Mesendoderm (in vitro differentiated cells): Measurements from ENCODE around the gene TUBA3C.

Experiments used
- DNase-seq: peaks from one replicate; pipeline ENCODE4 v3.0.0; 2013
- H2AK5ac ChIP-seq: 2 replicates; pipeline ENCODE4 v1.6.1; 2013; ENCODE audit warnings: low read length, inconsistent platforms
- H2BK120ac ChIP-seq: 2 replicates; pipeline ENCODE4 v1.6.1; 2013; ENCODE audit warnings: low read depth, mild to moderate bottlenecking, low read length, moderate library complexity, mixed read lengths
- H2BK15ac ChIP-seq: replicated peaks from 2 replicates; pipeline ENCODE4 v1.6.1; 2013; ENCODE audit warnings: low read depth, mild to moderate bottlenecking, moderate library complexity
- H2BK5ac ChIP-seq: 2 replicates; pipeline ENCODE4 v1.6.1; 2013; ENCODE audit warnings: low read length, inconsistent platforms
- H3K18ac ChIP-seq: 2 replicates; pipeline ENCODE4 v1.6.1; 2013; ENCODE audit warnings: mild to moderate bottlenecking, low read length, mixed read lengths
- H3K23ac ChIP-seq: one replicate; pipeline ENCODE4 v1.6.1; 2013; ENCODE audit warnings: low read length
- H3K27ac ChIP-seq: 2 replicates; pipeline ENCODE4 v1.5.1; 2013; ENCODE audit warnings: low read depth, mild to moderate bottlenecking, inconsistent platforms, low read length, moderate library complexity
- H3K27me3 ChIP-seq: 2 replicates; pipeline ENCODE4 v1.6.1; 2013; ENCODE audit warnings: low read length, control low read depth, mild to moderate bottlenecking, inconsistent platforms; ENCODE audit not compliant: insufficient read depth, poor library complexity
- H3K36me3 ChIP-seq: 2 replicates; pipeline ENCODE4 v1.6.1; 2013; ENCODE audit warnings: low read length, inconsistent platforms; ENCODE audit not compliant: control insufficient read depth, insufficient read depth
- H3K4ac ChIP-seq: one replicate; pipeline ENCODE4 v1.6.1; 2013; ENCODE audit warnings: low read depth, mild to moderate bottlenecking, low read length, moderate library complexity
- H3K4me1 ChIP-seq: 2 replicates; pipeline ENCODE4 v1.6.1; 2013; ENCODE audit warnings: low read depth, low read length, inconsistent platforms; ENCODE audit not compliant: control insufficient read depth
- H3K4me2 ChIP-seq: 2 replicates; pipeline ENCODE4 v1.6.1; 2013; ENCODE audit warnings: low read length
- H3K4me3 ChIP-seq: 2 replicates; pipeline ENCODE4 v1.5.1; 2013; ENCODE audit warnings: mild to moderate bottlenecking, low read length
- H3K56ac ChIP-seq: one replicate; pipeline ENCODE4 v1.6.1; 2013; ENCODE audit warnings: low read length
- H3K79me1 ChIP-seq: 2 replicates; pipeline ENCODE4 v1.6.1; 2013; ENCODE audit warnings: low read length, inconsistent platforms
- H3K79me2 ChIP-seq: 2 replicates; pipeline ENCODE4 v1.6.1; 2013; ENCODE audit warnings: mild to moderate bottlenecking, low read length; ENCODE audit not compliant: control insufficient read depth, insufficient read depth
- H3K9ac ChIP-seq: 2 replicates; pipeline ENCODE4 v1.6.1; 2013; ENCODE audit warnings: low read length, inconsistent platforms
- H4K5ac ChIP-seq: one replicate; pipeline ENCODE4 v1.6.1; 2013; ENCODE audit warnings: low read length
- H4K8ac ChIP-seq: one replicate; pipeline ENCODE4 v1.6.1; 2013; ENCODE audit warnings: low read depth, mild to moderate bottlenecking, control low read depth, low read length, moderate library complexity
- WGBS: extraction: QIAGEN DNeasy Blood & Tissue Kit; methylation state at CpG from one replicate; pipeline ENCODE4 v1.1.7; 2013; ENCODE audit warnings: low lambda C conversion rate, missing lambda C conversion rate; ENCODE audit not compliant: insufficient coverage; ENCODE audit errors: extremely low coverage; 5-methylcytosine and 5-hydroxymethylcytosine counted together

TUBA3C gene

DNA sequence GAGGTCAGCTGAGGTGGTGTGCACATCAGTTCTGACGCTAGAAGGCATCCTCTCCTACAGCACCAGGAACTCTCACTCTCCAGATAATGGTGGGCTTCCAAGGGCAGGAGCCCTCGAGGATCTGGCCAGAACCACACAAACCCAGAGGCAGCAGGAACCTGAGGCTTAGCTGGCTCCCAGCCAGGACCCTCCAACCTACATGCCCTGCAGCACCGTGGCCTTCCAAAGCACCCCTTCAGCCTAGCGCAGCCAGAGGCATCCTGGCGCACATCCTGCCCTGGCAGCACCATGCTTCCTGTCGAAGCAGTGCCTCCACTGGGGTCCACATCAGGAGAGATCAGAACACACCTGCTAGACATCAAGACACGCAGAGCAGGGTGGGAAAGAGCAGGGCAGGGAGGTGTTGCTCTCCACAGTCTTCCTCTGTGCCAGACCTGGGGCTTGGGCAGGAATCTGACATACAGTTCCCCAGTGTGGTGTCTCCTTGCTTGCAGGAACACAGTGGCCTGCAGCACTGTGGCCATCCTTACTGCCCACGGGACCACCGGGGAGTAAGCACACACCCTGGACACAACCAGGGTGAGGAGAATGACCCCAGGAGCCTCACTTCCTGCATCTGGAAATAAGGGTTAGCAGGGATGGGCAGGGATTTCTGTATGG lies 21.7 kb downstream of the TUBA3C start:
- no peak for DNase-seq
- no peak overlapping the region for H3K27ac ChIP-seq
- no peak overlapping the region for H3K9ac ChIP-seq
- WGBS: no CpG with 5 or more reads among the region's 9 CpGs
- no peaks in the 10 kb centered on the region for H3K27me3 ChIP-seq
- H3K4me1 ChIP-seq: no peaks in the 10 kb centered on the region
- H2AK5ac ChIP-seq: no peak overlapping the region
- H3K18ac ChIP-seq: no peak overlapping the region
- H3K56ac ChIP-seq: no peak overlapping the region
- no peak overlapping the region for H3K4ac ChIP-seq
- no peak overlapping the region for H3K4me3 ChIP-seq
- H3K23ac ChIP-seq: no peak overlapping the region
- no peak overlapping the region for H2BK5ac ChIP-seq
- no peak overlapping the region for H4K8ac ChIP-seq
- no peak overlapping the region for H4K5ac ChIP-seq
- no peaks in the 10 kb centered on the region for H3K36me3 ChIP-seq
- H3K79me2 ChIP-seq: no peaks in the 10 kb centered on the region
- H3K4me2 ChIP-seq: no peak overlapping the region
- H2BK15ac ChIP-seq: no peak overlapping the region
- no peak overlapping the region for H2BK120ac ChIP-seq
- no peaks in the 10 kb centered on the region for H3K79me1 ChIP-seq

DNA sequence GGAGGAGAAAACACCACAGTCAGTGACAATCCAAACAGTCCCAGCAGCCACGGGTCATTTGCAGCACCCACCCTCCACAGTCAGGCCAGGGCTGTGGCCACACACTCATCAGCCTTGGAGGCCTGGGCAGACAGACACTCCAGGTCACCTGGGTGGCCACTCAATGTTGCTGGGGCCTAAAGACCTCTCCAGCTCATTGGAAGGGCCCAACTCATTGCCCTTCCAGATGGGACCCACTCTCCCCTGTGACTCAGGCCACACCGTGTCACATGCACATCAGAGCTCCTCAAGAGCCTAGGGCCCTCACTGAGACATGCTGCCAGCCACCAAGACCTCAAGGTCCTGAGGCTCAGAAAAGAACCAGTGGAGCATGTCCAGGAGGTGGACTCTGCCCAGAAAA lies 22.4 kb downstream of the TUBA3C start:
- H3K4ac ChIP-seq: no peak overlapping the region
- no peak overlapping the region for H3K23ac ChIP-seq
- H3K56ac ChIP-seq: no peak overlapping the region
- no peaks in the 10 kb centered on the region for H3K4me1 ChIP-seq
- no peaks in the 10 kb centered on the region for H3K79me2 ChIP-seq
- no peak overlapping the region for H3K9ac ChIP-seq
- H3K27ac ChIP-seq: no peak overlapping the region
- no peak overlapping the region for H3K4me3 ChIP-seq
- no peak overlapping the region for H2BK120ac ChIP-seq
- DNase-seq: no peak
- no peak overlapping the region for H4K5ac ChIP-seq
- no peaks in the 10 kb centered on the region for H3K79me1 ChIP-seq
- H3K4me2 ChIP-seq: no peak overlapping the region
- H2BK5ac ChIP-seq: no peak overlapping the region
- no peak overlapping the region for H2AK5ac ChIP-seq
- H2BK15ac ChIP-seq: no peak overlapping the region
- H3K18ac ChIP-seq: no peak overlapping the region
- H3K27me3 ChIP-seq: no peaks in the 10 kb centered on the region
- no peaks in the 10 kb centered on the region for H3K36me3 ChIP-seq
- no peak overlapping the region for H4K8ac ChIP-seq
- WGBS: no CpG with 5 or more reads among the region's 2 CpGs

DNA sequence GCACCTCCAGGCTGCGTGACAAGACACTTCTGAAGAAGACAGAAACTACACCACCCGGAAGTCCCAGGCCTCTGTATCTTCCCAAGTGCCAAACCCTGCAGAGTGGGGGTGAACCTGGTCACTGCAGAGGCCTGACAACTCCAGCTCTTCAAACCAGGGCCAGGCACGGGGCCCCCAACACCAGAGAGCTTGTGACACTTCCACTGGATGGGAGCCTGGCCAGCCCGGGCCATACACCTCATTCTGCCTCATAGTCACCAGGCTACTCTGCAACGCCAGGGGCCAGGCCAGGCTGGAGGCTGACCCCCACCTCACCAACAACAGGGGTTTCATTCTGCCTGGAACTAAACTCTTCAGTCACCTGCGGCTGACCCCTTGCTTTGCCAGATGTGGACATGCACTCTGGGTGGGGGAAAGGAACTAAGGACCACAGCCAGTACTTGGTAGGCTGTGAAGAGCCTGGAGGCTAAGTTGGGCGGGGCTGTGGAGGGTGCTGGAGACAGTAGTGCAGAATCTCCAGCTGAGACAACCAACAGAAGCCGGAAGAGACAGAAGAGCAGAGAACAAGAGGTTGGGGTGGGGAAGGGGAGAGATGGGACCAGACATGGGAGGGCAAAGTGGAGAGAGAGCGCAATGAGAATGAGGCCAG lies 23.0 kb downstream of the TUBA3C start:
- H3K79me1 ChIP-seq: no peaks in the 10 kb centered on the region
- no peak overlapping the region for H4K8ac ChIP-seq
- no peaks in the 10 kb centered on the region for H3K4me1 ChIP-seq
- no peak overlapping the region for H3K27ac ChIP-seq
- H3K4ac ChIP-seq: no peak overlapping the region
- H3K23ac ChIP-seq: no peak overlapping the region
- no peak overlapping the region for H2BK5ac ChIP-seq
- WGBS: no CpG with 5 or more reads among the region's 9 CpGs
- no peak overlapping the region for H3K4me3 ChIP-seq
- no peak overlapping the region for H2BK120ac ChIP-seq
- no peak overlapping the region for H3K9ac ChIP-seq
- H3K36me3 ChIP-seq: no peaks in the 10 kb centered on the region
- H3K79me2 ChIP-seq: no peaks in the 10 kb centered on the region
- no peak overlapping the region for H3K18ac ChIP-seq
- H4K5ac ChIP-seq: no peak overlapping the region
- H3K27me3 ChIP-seq: no peaks in the 10 kb centered on the region
- no peak for DNase-seq
- H3K4me2 ChIP-seq: no peak overlapping the region
- no peak overlapping the region for H2AK5ac ChIP-seq
- no peak overlapping the region for H2BK15ac ChIP-seq
- H3K56ac ChIP-seq: no peak overlapping the region

DNA sequence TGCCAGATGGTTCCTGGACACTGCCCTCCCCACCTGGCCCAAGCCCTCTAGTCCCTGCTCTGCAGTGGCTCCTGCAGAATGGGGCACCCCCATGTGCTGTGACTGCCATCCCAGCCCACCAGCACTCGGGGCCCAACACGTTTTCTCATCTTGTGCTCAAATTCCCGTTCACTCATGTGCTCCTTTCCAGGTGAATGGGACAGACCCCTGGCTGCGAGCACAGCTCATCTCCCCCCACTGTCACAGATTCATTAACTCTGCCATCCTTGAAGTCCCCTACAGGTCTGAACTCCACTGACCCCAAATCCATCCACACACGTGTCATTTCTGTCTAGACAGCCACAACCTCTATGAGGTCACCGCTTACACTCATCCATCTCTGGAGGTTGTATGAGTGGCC lies 23.6 kb downstream of the TUBA3C start:
- no peak overlapping the region for H4K8ac ChIP-seq
- H3K27ac ChIP-seq: no peak overlapping the region
- no peaks in the 10 kb centered on the region for H3K36me3 ChIP-seq
- DNase-seq: no peak
- H3K4me2 ChIP-seq: no peak overlapping the region
- H3K4me3 ChIP-seq: no peak overlapping the region
- H3K4ac ChIP-seq: no peak overlapping the region
- no CpG with 5 or more reads among the region's 6 CpGs for WGBS
- H4K5ac ChIP-seq: no peak overlapping the region
- no peak overlapping the region for H2BK15ac ChIP-seq
- H3K23ac ChIP-seq: no peak overlapping the region
- no peak overlapping the region for H2BK120ac ChIP-seq
- no peak overlapping the region for H2BK5ac ChIP-seq
- no peaks in the 10 kb centered on the region for H3K79me1 ChIP-seq
- H3K9ac ChIP-seq: no peak overlapping the region
- H3K4me1 ChIP-seq: no peaks in the 10 kb centered on the region
- no peaks in the 10 kb centered on the region for H3K27me3 ChIP-seq
- no peak overlapping the region for H3K18ac ChIP-seq
- no peak overlapping the region for H2AK5ac ChIP-seq
- no peak overlapping the region for H3K56ac ChIP-seq
- H3K79me2 ChIP-seq: no peaks in the 10 kb centered on the region

GRCh38 chr13:19157461-19157860 lies 24.2 kb downstream of the TUBA3C start:
- H3K4me2 ChIP-seq: no peak overlapping the region
- no peak overlapping the region for H2BK120ac ChIP-seq
- no peak overlapping the region for H2BK5ac ChIP-seq
- H3K79me2 ChIP-seq: no peaks in the 10 kb centered on the region
- no peak overlapping the region for H3K18ac ChIP-seq
- H4K8ac ChIP-seq: no peak overlapping the region
- no peak overlapping the region for H3K9ac ChIP-seq
- H2BK15ac ChIP-seq: no peak overlapping the region
- H3K4ac ChIP-seq: no peak overlapping the region
- no peaks in the 10 kb centered on the region for H3K27me3 ChIP-seq
- no peak overlapping the region for H4K5ac ChIP-seq
- no peak overlapping the region for H3K27ac ChIP-seq
- no peaks in the 10 kb centered on the region for H3K36me3 ChIP-seq
- WGBS: no CpG with 5 or more reads among the region's 2 CpGs
- no peak for DNase-seq
- H3K56ac ChIP-seq: no peak overlapping the region
- no peaks in the 10 kb centered on the region for H3K79me1 ChIP-seq
- H2AK5ac ChIP-seq: no peak overlapping the region
- no peak overlapping the region for H3K4me3 ChIP-seq
- H3K23ac ChIP-seq: no peak overlapping the region
- H3K4me1 ChIP-seq: no peaks in the 10 kb centered on the region
